ENCODE data around the gene SCD. TPM values are rescaled to one million over a fixed set of nuclear protein-coding genes. Genes with fewer than 3 reads are reported as not detected.

SCD gene
- total and polyA plus RNA-seq, 5 donors from 2014 or later = 0.22 to 1.3 (median 0.92) TPM

- Mint-ChIP-seq H3K9me3 (no peaks in the 10 kb centered on the region), H3K4me3 (no peak overlapping the region), H3K36me3 (no peaks in the 10 kb centered on the region), H3K4me1 (peaks cover 0 to 1% (median 0%) of the 10 kb centered on the region in 4 donors), H3K27ac (no peak overlapping the region), H3K27me3 (no peaks in the 10 kb centered on the region)
- H3K4me1 ChIP-seq (ENCODE audit: control insufficient read depth, insufficient read depth, low read length, poor library complexity, severe bottlenecking) = no peaks in the 10 kb centered on the region
- H3K36me3 ChIP-seq (ENCODE audit: control insufficient read depth, insufficient read depth, low read length) = no peaks in the 10 kb centered on the region
- no peak overlapping the region for H3K4me3 ChIP-seq (ENCODE audit: low read depth, low read length)
- no peaks in the 10 kb centered on the region for H3K9me3 ChIP-seq (ENCODE audit: control insufficient read depth in 2 of 2, low read length in 2 of 2)
- no peak overlapping the region for H3K27ac ChIP-seq (ENCODE audit: insufficient read depth, low read length, poor library complexity, severe bottlenecking)
- ATAC-seq (ENCODE audit: low read depth in 2 of 2) (no peak), DNase-seq (no peak)
- peaks cover 2% of the 10 kb centered on the region for H3K27me3 ChIP-seq (ENCODE audit: control insufficient read depth, insufficient read depth, low read length)
Measured at GRCh38 chr10:100396605-100397004, 49.6 kb downstream of the SCD start.

DNA sequence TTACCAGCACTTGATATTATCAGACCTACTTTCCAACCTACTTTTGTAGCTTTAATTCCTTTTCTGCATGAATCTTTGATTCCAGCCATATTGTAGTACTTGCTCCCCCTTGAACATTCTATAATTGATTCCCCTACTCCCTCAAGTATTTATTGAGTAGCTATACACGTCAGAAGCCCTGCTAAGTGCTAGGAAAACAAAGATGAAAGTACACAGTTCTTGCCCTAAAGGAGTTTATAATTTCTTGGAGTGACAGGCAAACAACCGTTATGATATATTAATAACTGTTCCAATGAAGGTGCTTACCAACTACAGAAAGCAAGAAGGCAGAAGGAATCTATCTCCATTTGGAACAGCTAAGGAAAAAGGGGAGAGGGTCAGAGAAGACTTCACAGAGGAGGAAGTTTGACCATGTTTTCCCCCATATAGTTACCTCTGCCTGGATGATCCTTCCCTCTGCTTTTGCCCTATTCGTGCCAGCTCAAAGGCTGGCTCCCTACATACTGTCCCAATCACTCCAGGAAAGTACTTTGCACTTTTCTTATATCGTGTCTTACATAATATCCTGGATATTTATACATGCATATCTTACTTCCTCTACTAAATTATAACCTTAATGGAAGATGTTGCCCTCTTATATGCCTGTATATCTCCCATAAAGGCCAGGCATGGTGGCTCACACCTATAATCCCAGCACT lies 54.7 kb downstream of the SCD start:
- H3K27me3 Mint-ChIP-seq = no peaks in the 10 kb centered on the region
- Histone ChIP-seq H3K27me3 (ENCODE audit: control insufficient read depth, insufficient read depth, low read length) (peaks cover 3% of the 10 kb centered on the region), H3K4me3 (ENCODE audit: low read depth, low read length) (no peak overlapping the region), H3K27ac (ENCODE audit: insufficient read depth, low read length, poor library complexity, severe bottlenecking) (no peak overlapping the region), H3K4me1 (ENCODE audit: control insufficient read depth, insufficient read depth, low read length, poor library complexity, severe bottlenecking) (no peaks in the 10 kb centered on the region), H3K36me3 (ENCODE audit: control insufficient read depth, insufficient read depth, low read length) (no peaks in the 10 kb centered on the region), H3K9me3 (ENCODE audit: control insufficient read depth in 2 of 2, low read length in 2 of 2) (no peaks in the 10 kb centered on the region)
- H3K27ac Mint-ChIP-seq = no peak overlapping the region
- ATAC-seq (ENCODE audit: low read depth in 2 of 2) (no peak), DNase-seq (no peak)
- peaks cover 0 to 3% (median 0%) of the 10 kb centered on the region in 7 donors for H3K9me3 Mint-ChIP-seq
- no peak overlapping the region for H3K4me3 Mint-ChIP-seq
- no peaks in the 10 kb centered on the region for H3K36me3 Mint-ChIP-seq
- H3K4me1 Mint-ChIP-seq = no peaks in the 10 kb centered on the region

DNA sequence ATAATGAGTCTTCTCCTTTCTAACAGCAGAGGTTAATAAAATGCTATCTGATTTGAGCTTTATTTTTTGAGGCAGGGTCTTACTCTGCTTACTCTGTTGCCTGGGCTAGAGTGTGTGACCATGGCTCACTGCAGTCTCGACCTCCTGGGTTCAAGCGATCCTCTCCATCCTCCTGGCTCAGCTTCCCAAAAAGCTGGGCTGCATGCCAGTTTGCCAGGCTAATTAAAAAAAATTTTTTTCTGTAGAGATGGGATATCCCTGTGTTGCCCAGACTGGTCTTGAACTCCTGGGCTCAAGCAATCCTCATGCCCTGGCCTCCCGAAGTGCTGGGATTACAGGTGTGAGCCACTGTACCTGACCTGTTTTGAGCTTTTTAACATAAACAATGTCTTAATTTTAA lies 56.7 kb downstream of the SCD start:
- Histone ChIP-seq H3K9me3 (ENCODE audit: control insufficient read depth in 2 of 2, low read length in 2 of 2) (no peaks in the 10 kb centered on the region), H3K36me3 (ENCODE audit: control insufficient read depth, insufficient read depth, low read length) (no peaks in the 10 kb centered on the region), H3K27ac (ENCODE audit: insufficient read depth, low read length, poor library complexity, severe bottlenecking) (no peak overlapping the region), H3K4me1 (ENCODE audit: control insufficient read depth, insufficient read depth, low read length, poor library complexity, severe bottlenecking) (no peaks in the 10 kb centered on the region), H3K4me3 (ENCODE audit: low read depth, low read length) (no peak overlapping the region), H3K27me3 (ENCODE audit: control insufficient read depth, insufficient read depth, low read length) (peaks cover 3% of the 10 kb centered on the region)
- Mint-ChIP-seq H3K27me3 (no peaks in the 10 kb centered on the region), H3K4me3 (no peak overlapping the region), H3K4me1 (no peaks in the 10 kb centered on the region), H3K9me3 (peaks cover 0 to 4% (median 0%) of the 10 kb centered on the region in 7 donors), H3K36me3 (no peaks in the 10 kb centered on the region), H3K27ac (no peak overlapping the region)
- no peak for DNase-seq
- ATAC-seq (ENCODE audit: low read depth in 2 of 2) = no peak

GRCh38 chr10:100413173-100413572 lies 66.1 kb downstream of the SCD start:
- no peak for ATAC-seq (ENCODE audit: low read depth in 2 of 2)
- Mint-ChIP-seq H3K36me3 (no peaks in the 10 kb centered on the region), H3K27me3 (peaks cover 14% of the 10 kb centered on the region), H3K4me3 (no peak overlapping the region), H3K27ac (no peak overlapping the region), H3K4me1 (no peaks in the 10 kb centered on the region), H3K9me3 (peaks cover 0 to 4% (median 0%) of the 10 kb centered on the region in 7 donors)
- no peak for DNase-seq
- Histone ChIP-seq H3K36me3 (ENCODE audit: control insufficient read depth, insufficient read depth, low read length) (no peaks in the 10 kb centered on the region), H3K4me3 (ENCODE audit: low read depth, low read length) (no peak overlapping the region), H3K4me1 (ENCODE audit: control insufficient read depth, insufficient read depth, low read length, poor library complexity, severe bottlenecking) (no peaks in the 10 kb centered on the region), H3K27ac (ENCODE audit: insufficient read depth, low read length, poor library complexity, severe bottlenecking) (no peak overlapping the region), H3K9me3 (ENCODE audit: control insufficient read depth in 2 of 2, low read length in 2 of 2) (no peaks in the 10 kb centered on the region), H3K27me3 (ENCODE audit: control insufficient read depth, insufficient read depth, low read length) (no peaks in the 10 kb centered on the region)

Other genes starting within 250 kb of the SCD start
- 6.2 TPM for gene ERLIN1, start 161.2 kb upstream of the SCD start, total RNA-seq
- 10 to 100 TPM in 3 of 4 donors, 1 to 10 TPM in 1; 5.4 to 14.4 (median 10.7) TPM for gene ERLIN1, start 161.2 kb upstream of the SCD start, polyA plus RNA-seq
- gene CHUK, start 117.6 kb upstream of the SCD start, total RNA-seq = 25.1 TPM
- 10 to 100 TPM; 13.0 to 18.4 (median 15.1) TPM for gene CHUK, start 117.6 kb upstream of the SCD start, polyA plus RNA-seq
- 51.8 TPM for gene CWF19L1, start 79.6 kb upstream of the SCD start, total RNA-seq
- 10 to 100 TPM; 30.7 to 35.4 (median 34.3) TPM for gene CWF19L1, start 79.6 kb upstream of the SCD start, polyA plus RNA-seq
- 58.4 TPM for gene BLOC1S2, start 60.6 kb upstream of the SCD start, total RNA-seq
- gene BLOC1S2, start 60.6 kb upstream of the SCD start, polyA plus RNA-seq = 100 to 1,000 TPM in 1 of 4 donors, 10 to 100 TPM in 3; 73.3 to 104 (median 87.7) TPM
- gene PKD2L1, start 17.0 kb upstream of the SCD start, total RNA-seq = not detected
- not detected for gene PKD2L1, start 17.0 kb upstream of the SCD start, polyA plus RNA-seq
- gene WNT8B, start 115.8 kb downstream of the SCD start, total RNA-seq = not detected
- gene WNT8B, start 115.8 kb downstream of the SCD start, polyA plus RNA-seq = under 1 TPM in 1 of 4 donors, not detected in 3; 0.07 TPM
- 73.3 TPM for gene SEC31B, start 172.6 kb downstream of the SCD start, total RNA-seq
- gene SEC31B, start 172.6 kb downstream of the SCD start, polyA plus RNA-seq = 1 to 10 TPM; 1.2 to 3.0 (median 2.6) TPM
- 183 TPM for gene NDUFB8, start 182.6 kb downstream of the SCD start, total RNA-seq
- gene NDUFB8, start 182.6 kb downstream of the SCD start, polyA plus RNA-seq = 100 to 1,000 TPM; 517 to 714 (median 622) TPM
- 42.9 TPM for gene HIF1AN, start 188.7 kb downstream of the SCD start, total RNA-seq
- gene HIF1AN, start 188.7 kb downstream of the SCD start, polyA plus RNA-seq = 10 to 100 TPM; 30.0 to 36.1 (median 31.9) TPM